ENCODE results near the gene PLCH1.

DNA sequence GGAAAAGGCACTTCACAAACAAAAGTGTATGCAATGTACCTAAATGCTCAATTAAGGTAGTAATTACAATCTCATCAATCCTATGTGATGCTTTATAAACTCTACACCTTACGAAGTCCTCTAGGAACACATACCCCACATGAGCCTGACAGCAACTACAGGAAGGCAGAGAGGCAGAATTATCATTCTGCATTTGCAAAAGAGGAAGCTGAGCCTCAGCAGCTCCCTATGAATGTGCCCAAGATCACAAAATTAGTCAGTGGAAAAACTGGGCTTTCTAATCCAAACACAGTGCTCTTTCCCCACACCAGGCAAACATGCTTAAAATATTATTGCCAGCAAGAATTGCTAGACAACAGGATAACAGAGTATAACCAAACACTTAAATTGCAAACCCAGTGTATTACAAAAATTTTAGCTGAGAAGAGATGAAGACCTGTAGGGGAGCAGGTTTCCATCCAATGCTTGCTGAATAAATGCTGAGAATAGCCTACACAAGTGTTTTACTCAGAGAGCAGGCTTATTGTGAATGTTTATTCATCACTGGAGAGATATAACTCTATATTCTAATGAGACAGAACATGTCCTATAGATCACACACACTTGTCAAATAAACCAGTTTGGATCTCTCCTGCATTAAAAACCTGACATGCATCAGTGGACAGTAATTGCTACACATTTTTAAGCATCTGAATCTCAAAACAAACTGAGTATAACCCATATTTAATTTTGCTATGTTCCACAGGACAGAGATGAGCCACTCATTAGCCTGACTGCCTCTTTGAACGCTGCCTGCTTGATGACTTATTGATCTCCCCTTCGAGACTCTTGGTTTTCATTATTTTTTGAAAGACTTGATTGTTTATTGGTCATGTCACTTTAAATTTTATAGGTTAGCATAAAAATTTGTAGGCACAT is 62.2 kb downstream of the PLCH1 start:
- TF ChIP-seq CTCF (IDR thresholded peaks at IDR 0.05) (no peak), POLR2A (IDR thresholded peaks at IDR 0.05) (no peak)

Data from right lobe of liver (tissue), 4 donors.